Sigmoid colon (tissue), 7 donors: Measurements from ENCODE around the gene UBA3. TPM values are rescaled to one million over a fixed set of nuclear protein-coding genes. Genes with fewer than 3 reads are reported as not detected.

Source experiments
- DNase-seq: peaks from one replicate; pipeline ENCODE4 v3.0.0-alpha.2; 2019
- H3K27ac ChIP-seq, 4 donors: fragments of 200-600 bp; sonication (generic); one replicate each; pipeline ENCODE4 v1.5.1; 2016 to 2019; ENCODE audit warnings: mild to moderate bottlenecking in 1 of 4
- H3K27me3 ChIP-seq, 3 donors: fragments of 200-600 bp; sonication (generic); one replicate each; pipeline ENCODE4 v1.5.1; 2019; ENCODE audit warnings: mild to moderate bottlenecking in 1 of 3
- H3K36me3 ChIP-seq, 4 donors: fragments of 200-600 bp; sonication (generic); one replicate each; pipeline ENCODE4 v1.5.1; 2016 to 2019
- H3K4me1 ChIP-seq, 4 donors: fragments of 200-600 bp; sonication (generic); one replicate each; pipeline ENCODE4 v1.5.1; 2017 to 2019
- H3K4me3 ChIP-seq, 4 donors: fragments of 200-600 bp; sonication (generic); one replicate each; pipeline ENCODE4 v1.5.1; 2017 to 2019; ENCODE audit warnings: mild to moderate bottlenecking in 2 of 4, moderate library complexity in 1 of 4
- H3K9me3 ChIP-seq, 4 donors: fragments of 200-600 bp in 3 of 4; sonication (generic) in 3 of 4; one replicate each; pipeline versions ENCODE4 v1.5.1 to v1.6.1; 2013 to 2019
- EP300 ChIP-seq, 4 donors: sonication (generic); formaldehyde crosslinking; IDR thresholded peaks; one replicate each; pipeline ENCODE4 v1.6.1; 2017; ENCODE audit warnings: antibody characterized with exemption in 4 of 4
- POLR2A ChIP-seq, 2 donors: fragments of 450-650 bp; IDR thresholded peaks; one replicate each; pipeline ENCODE4 v1.6.1; 2016; ENCODE audit warnings: antibody characterized with exemption in 2 of 2, mild to moderate bottlenecking in 2 of 2, moderate library complexity in 2 of 2
- POLR2AphosphoS5 ChIP-seq, 4 donors: sonication (generic); formaldehyde crosslinking; IDR thresholded peaks; one replicate each; pipeline ENCODE4 v1.6.1; 2017; ENCODE audit warnings: antibody characterized with exemption in 4 of 4
- WGBS, 2 donors: extraction: QIAGEN DNeasy Blood & Tissue Kit; methylation state at CpG; one replicate each; pipeline ENCODE4 v1.1.7; 2013; 5-methylcytosine and 5-hydroxymethylcytosine counted together
- intact Hi-C: fragments of 100-400 bp; cut with DNase I; formaldehyde crosslinking; loops from one replicate; pipeline ENCODE4 v1.15.1; 2023
- polyA plus RNA-seq, 3 donors: library from polyadenylated mRNA; stranded (reverse); fragments of 200-250 nt; gene quantifications; one replicate each; pipeline ENCODE4 v1.2.3, GENCODE V29; 2013
- total RNA-seq, 4 donors: library from RNA; depleted of rRNA; stranded (reverse); fragments of >200 nt; gene quantifications; one replicate each; pipeline ENCODE4 v1.1.0, GENCODE V29; 2016
- TF ChIP-seq, protein P1 (sequence below), 4 experiments: fragments of 450-650 bp in 3 of 4; fragments of 200-600 bp in 1 of 4; IDR thresholded peaks; one replicate each; pipeline ENCODE4 v1.5.1; 2016 to 2019; ENCODE audit warnings: antibody characterized with exemption in 4 of 4, mild to moderate bottlenecking in 3 of 4, moderate library complexity in 2 of 4
- donor health status: healthy with polysubstance abuse.
- donor health status: Bipolar disorder and iron deficiency.
- donor health status: healthy.

Gene UBA3
- total and polyA plus RNA-seq, 7 donors, result 36.6 to 84.9 (median 54.6) TPM

DNA sequence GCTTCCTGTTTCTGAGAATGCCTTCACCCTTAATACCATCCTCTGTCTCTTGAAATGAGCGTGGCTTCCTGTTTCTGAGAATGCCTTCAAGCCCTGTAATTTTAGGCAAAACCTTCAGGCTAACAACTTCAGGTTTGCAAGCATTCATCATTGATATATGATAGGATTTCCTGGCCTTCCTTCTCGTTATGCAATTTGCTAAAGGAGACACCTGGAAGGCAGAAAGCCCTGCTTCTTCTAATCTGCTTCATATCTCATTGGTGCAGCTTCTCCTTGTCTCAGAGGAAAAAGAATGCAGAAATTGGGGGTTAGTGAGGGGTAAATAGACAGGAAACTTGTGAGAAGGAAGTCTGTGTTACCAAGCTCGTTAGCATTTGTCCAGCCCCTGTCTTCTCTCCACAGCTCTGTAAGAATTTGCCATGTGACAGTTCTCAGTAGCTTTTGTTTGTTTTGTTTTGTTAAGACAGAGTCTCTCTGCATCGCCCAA lies 11.9 kb upstream of the UBA3 start:
- H3K9me3 ChIP-seq, result no peaks in the 10 kb centered on the region
- peaks cover under 1 to 100% (median 91%) of the 10 kb centered on the region in 4 donors for H3K4me1 ChIP-seq
- peak overlapping the region; percentile 50 to 94 (median 94) for H3K27ac ChIP-seq
- H3K36me3 ChIP-seq, result no peaks in the 10 kb centered on the region
- no peak overlapping the region for H3K4me3 ChIP-seq
- no peak for TF ChIP-seq POLR2A (IDR thresholded peaks at IDR 0.05)
- no peak for TF ChIP-seq POLR2AphosphoS5 (IDR thresholded peaks at IDR 0.05)
- no peak for TF ChIP-seq EP300 (IDR thresholded peaks at IDR 0.05)
- TF ChIP-seq, protein P1, sequence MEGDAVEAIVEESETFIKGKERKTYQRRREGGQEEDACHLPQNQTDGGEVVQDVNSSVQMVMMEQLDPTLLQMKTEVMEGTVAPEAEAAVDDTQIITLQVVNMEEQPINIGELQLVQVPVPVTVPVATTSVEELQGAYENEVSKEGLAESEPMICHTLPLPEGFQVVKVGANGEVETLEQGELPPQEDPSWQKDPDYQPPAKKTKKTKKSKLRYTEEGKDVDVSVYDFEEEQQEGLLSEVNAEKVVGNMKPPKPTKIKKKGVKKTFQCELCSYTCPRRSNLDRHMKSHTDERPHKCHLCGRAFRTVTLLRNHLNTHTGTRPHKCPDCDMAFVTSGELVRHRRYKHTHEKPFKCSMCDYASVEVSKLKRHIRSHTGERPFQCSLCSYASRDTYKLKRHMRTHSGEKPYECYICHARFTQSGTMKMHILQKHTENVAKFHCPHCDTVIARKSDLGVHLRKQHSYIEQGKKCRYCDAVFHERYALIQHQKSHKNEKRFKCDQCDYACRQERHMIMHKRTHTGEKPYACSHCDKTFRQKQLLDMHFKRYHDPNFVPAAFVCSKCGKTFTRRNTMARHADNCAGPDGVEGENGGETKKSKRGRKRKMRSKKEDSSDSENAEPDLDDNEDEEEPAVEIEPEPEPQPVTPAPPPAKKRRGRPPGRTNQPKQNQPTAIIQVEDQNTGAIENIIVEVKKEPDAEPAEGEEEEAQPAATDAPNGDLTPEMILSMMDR (IDR thresholded peaks at IDR 0.05), result no peak
- DNase-seq, result no peak
- intact Hi-C loops, result no loop called here
- WGBS, 2 donors, result 26 to 59% methylated on average over 4 of the region's 4 CpGs
- no peaks in the 10 kb centered on the region for H3K27me3 ChIP-seq

DNA sequence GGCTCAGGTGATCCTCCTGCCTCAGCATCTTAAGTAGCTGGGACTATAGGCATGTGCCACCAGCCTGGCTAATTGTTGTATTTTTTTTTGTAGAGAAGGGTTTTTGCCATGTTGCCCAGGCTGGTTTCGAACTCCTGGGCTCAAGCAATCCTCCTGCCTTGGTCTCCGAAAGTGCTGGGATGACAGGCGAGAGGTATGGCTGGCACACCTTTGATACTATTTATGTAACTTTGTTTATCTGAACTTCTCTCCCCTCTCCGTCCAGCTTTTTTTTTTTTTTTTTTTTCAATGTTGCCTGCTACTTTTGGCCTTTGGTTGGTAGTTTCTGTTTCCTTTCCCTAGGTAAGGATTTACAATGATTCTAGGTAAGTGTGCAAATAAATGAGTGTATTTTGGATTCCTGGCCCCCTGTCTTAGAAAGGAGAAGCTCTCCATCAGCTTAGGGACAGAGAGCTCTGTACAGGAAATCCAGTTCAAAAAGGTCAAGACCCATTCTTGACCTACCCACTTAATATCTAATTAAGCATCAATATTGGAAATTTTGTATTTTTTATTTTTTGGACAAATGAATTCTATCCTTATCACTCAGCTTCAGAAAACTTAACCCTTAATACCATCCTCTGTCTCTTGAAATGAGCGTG lies 11.3 kb upstream of the UBA3 start:
- no peak for TF ChIP-seq POLR2AphosphoS5 (IDR thresholded peaks at IDR 0.05)
- TF ChIP-seq POLR2A (IDR thresholded peaks at IDR 0.05), result no peak
- no peak for TF ChIP-seq EP300 (IDR thresholded peaks at IDR 0.05)
- TF ChIP-seq, protein P1 (IDR thresholded peaks at IDR 0.05), result no peak
- DNase-seq, result no peak
- Histone ChIP-seq H3K4me1 (peaks cover 2 to 100% (median 96%) of the 10 kb centered on the region in 4 donors), H3K27ac (peak overlapping the region; percentile 50 to 94 (median 94)), H3K4me3 (no peak overlapping the region), H3K9me3 (no peaks in the 10 kb centered on the region), H3K36me3 (no peaks in the 10 kb centered on the region), H3K27me3 (no peaks in the 10 kb centered on the region)
- intact Hi-C loops, result no loop called here
- 44 to 74% methylated on average over 5 of the region's 5 CpGs for WGBS, 2 donors

DNA sequence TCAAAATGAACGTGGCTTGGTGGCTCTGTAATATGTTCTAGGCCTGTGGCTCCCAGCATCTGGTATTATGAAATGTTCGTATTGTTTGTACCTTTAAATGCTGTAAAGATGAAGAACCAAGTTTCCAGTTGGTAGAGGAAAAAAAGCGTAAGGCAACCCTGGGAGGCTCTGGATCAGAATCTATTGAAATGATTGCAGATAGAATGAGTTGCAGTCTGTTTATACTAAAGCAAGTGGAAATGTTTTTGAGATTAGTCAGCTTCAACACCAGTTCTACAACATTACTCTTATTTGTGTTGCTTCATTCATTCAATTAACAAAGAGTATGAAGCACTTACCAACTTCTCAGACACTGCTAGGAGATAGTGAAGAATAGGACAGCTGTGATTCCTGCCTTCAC lies 9.9 kb upstream of the UBA3 start:
- Histone ChIP-seq H3K4me3 (no peak overlapping the region), H3K9me3 (no peaks in the 10 kb centered on the region), H3K27ac (peak overlapping the region; percentile 50 to 94 (median 94)), H3K36me3 (no peaks in the 10 kb centered on the region), H3K27me3 (no peaks in the 10 kb centered on the region), H3K4me1 (peaks cover 2 to 91% (median 85%) of the 10 kb centered on the region in 4 donors)
- TF ChIP-seq, protein P1 (IDR thresholded peaks at IDR 0.05), result no peak
- TF ChIP-seq EP300 (IDR thresholded peaks at IDR 0.05) (no peak), POLR2AphosphoS5 (IDR thresholded peaks at IDR 0.05) (peak in 2 of 4 donors; percentile 12 to 16), POLR2A (IDR thresholded peaks at IDR 0.05) (no peak)
- DNase-seq, result no peak
- intact Hi-C loops, result no loop called here
- WGBS, 2 donors, result 66% methylated on average over 3 of the region's 3 CpGs

DNA sequence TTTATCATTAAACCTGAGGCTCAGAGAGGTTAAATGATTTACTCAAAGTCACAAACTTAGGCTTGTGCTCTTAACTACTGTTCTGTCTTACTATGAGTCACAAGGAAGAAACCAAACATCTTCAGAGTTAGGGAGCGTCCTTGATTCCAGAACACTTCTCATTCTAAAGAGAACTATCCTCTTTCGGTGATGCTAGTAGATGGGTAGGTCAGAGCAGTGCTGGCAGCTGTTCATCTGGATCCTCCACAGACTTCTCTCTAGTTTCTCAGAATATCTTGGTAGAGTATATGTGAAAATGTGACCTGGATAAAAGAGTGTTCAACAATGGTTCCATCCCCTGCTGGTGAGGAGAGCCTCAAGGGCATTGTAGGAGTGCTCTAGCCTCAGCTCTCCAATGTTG lies 7.9 kb upstream of the UBA3 start:
- H3K27ac ChIP-seq, result peak overlapping the region; percentile 91 to 94 (median 94)
- H3K4me3 ChIP-seq, result peak overlapping the region in 1 of 4 donors; percentile 91
- TF ChIP-seq POLR2AphosphoS5 (IDR thresholded peaks at IDR 0.05) (peak in 1 of 4 donors; percentile 8), EP300 (IDR thresholded peaks at IDR 0.05) (no peak)
- H3K27me3 ChIP-seq, result no peaks in the 10 kb centered on the region
- H3K4me1 ChIP-seq, result peaks cover 2 to 86% (median 82%) of the 10 kb centered on the region in 4 donors
- no peak for DNase-seq
- H3K9me3 ChIP-seq, result no peaks in the 10 kb centered on the region
- no peaks in the 10 kb centered on the region for H3K36me3 ChIP-seq
- intact Hi-C loops, result no loop called here
- 18 to 32% methylated on average over 2 of the region's 2 CpGs for WGBS, 2 donors

DNA sequence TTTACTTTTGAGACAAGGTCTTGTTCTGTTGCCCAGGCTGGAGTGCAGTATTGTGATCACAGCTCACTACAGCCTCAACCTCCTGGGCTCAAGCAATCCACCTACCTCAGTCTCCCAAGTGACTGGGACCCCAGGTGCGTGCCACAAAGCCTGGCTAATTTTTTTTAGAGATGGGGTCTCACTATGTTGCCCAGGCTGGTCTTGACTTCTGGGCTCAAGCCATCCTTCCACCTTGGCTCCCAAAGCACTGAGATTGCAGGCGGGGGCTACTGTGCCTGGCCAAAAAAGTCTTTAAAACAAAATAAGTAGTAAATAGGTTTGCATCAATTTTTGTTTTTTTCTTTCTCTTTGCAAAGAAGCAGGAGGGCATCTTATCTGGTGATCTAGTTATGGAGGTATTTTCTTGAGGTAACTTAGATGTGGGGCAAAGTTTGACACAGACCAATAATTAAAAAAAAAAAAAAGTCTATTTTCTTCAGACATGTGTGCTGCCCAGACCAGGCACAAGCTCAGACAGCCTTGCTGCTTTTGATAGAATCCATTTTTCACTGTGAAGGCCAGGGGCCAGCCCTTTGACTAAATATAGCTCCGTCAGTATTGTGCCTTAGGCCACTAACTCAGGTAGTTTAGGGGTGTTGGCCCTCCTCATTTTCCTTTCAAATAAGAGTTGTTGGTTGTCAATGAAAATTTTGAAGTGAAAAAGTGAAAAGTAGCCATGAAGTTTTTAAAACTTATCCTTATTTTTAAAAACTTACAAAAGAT lies 7.0 kb upstream of the UBA3 start:
- Histone ChIP-seq H3K27me3 (no peaks in the 10 kb centered on the region), H3K9me3 (no peaks in the 10 kb centered on the region), H3K36me3 (no peaks in the 10 kb centered on the region), H3K4me1 (peaks cover 2 to 86% (median 82%) of the 10 kb centered on the region in 4 donors), H3K4me3 (peak overlapping the region; percentile 67 to 94 (median 82)), H3K27ac (peak overlapping the region; percentile 91 to 94 (median 94))
- TF ChIP-seq POLR2A (IDR thresholded peaks at IDR 0.05) (no peak), POLR2AphosphoS5 (IDR thresholded peaks at IDR 0.05) (no peak), EP300 (IDR thresholded peaks at IDR 0.05) (no peak)
- TF ChIP-seq, protein P1 (IDR thresholded peaks at IDR 0.05), result no peak
- intact Hi-C loops, result no loop called here
- 58 to 76% methylated on average over 3 of the region's 3 CpGs for WGBS, 2 donors
- no peak for DNase-seq
